ENCODE data around the gene OPHN1.

The OPHN1 gene, protein sequence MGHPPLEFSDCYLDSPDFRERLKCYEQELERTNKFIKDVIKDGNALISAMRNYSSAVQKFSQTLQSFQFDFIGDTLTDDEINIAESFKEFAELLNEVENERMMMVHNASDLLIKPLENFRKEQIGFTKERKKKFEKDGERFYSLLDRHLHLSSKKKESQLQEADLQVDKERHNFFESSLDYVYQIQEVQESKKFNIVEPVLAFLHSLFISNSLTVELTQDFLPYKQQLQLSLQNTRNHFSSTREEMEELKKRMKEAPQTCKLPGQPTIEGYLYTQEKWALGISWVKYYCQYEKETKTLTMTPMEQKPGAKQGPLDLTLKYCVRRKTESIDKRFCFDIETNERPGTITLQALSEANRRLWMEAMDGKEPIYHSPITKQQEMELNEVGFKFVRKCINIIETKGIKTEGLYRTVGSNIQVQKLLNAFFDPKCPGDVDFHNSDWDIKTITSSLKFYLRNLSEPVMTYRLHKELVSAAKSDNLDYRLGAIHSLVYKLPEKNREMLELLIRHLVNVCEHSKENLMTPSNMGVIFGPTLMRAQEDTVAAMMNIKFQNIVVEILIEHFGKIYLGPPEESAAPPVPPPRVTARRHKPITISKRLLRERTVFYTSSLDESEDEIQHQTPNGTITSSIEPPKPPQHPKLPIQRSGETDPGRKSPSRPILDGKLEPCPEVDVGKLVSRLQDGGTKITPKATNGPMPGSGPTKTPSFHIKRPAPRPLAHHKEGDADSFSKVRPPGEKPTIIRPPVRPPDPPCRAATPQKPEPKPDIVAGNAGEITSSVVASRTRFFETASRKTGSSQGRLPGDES

DNA sequence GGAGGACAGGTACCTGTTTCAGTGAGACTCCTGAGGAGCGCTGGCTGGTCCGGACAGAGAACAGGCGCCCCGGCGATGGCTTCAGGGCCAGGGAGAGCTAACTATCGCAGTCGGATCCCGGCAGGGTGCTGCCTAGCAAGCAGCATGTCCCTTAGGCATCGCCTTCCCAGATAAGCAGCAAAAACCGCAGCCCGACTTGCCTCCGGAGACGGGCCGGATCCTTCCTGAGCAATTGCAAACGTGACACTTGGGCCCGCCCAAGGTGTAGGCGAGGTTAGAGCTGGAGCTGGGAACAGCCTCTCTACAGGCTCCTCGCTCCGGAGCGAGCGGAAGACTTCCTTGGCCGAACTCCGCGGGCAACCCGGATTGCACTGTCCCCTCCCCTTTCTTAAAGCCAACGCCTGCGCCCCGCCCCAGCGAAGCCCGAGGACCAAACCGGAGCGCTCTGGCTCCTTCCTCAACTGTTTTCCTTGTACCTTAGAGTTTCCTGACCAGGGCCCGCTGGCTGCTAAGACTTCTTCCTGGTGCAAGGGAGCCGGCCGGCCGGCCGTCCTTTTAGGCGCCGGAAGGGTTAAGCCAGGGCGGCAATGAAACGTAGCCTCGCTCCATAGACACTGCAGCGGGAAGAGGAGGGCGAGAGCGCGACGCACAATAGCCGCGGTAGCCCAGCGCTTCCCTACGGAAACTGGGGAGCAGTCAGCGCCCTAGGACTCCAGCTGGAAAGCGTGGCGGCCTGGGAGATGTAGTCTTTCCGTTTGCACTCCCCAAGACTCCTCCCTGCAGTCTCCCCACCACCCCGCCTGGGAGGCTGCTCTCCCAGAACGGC, at the start of gene OPHN1:
Gene OPHN1, minus strand, starts transcription at position 341 of the 826 bp plus-strand sequence. CDS start 475 bp downstream, outside the sequence.
- no peak for DNase-seq (ENCODE audit: low spot score)

DNA sequence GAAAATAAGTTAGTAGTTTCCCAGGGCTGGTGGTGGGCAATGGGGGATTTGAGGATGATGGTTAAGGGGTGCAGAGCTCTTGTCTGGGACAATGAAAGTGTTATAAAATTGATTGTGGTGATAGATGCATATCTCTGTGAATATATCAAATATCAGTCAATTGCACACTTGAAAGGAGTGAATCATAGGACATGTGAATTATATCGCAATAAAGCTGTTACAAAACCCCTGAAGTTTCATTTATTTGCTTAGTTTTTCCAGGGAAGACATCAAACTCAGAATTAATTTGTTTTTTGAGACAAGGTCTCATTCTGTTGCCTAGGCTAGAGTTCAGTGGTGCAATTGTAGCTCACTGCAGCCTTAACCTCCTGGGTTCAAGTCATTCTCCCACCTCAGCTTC, 47.7 kb upstream of the OPHN1 start:
- no peak for DNase-seq (ENCODE audit: low spot score)

DNA sequence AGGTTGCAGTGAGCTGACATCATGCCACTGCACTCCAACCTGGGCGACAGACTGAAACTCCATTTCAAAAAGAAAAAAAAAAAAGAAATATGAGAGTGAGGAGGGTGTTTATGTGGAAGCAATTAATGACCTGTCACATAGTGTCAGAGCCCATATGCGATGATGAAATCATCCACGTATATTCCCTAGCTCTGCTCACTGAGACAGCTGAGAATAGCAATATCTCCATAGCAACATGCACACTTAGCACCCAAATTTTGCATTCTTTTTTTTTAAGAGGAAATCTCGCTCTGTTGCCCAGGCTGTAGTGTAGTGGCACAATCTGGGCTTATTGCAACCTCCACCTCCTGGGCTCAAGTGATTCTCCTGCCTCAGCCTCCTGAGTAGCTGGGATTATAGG, 31.5 kb upstream of the OPHN1 start:
- DNase-seq (ENCODE audit: low spot score), result no peak

- DNase-seq (ENCODE audit: low spot score), result no peak
Observed at GRCh38 chrX:68463880-68464279, 30.6 kb upstream of the OPHN1 start.

GRCh38 chrX:68462653-68463052, 29.4 kb upstream of the OPHN1 start:
- peak; percentile 2 for DNase-seq (ENCODE audit: low spot score)

- no peak for DNase-seq (ENCODE audit: low spot score)
Observed at GRCh38 chrX:68462197-68462596, 28.9 kb upstream of the OPHN1 start.

- DNase-seq (ENCODE audit: low spot score), result no peak
Observed at GRCh38 chrX:68461576-68461975, 28.3 kb upstream of the OPHN1 start.

- no peak for DNase-seq (ENCODE audit: low spot score)
Observed at GRCh38 chrX:68461093-68461492, 27.8 kb upstream of the OPHN1 start.

- no peak for DNase-seq (ENCODE audit: low spot score)
Observed at GRCh38 chrX:68455151-68455510, 21.8 kb upstream of the OPHN1 start.

- no peak for DNase-seq (ENCODE audit: low spot score)
Observed at GRCh38 chrX:68454476-68455150, 21.3 kb upstream of the OPHN1 start.

GRCh38 chrX:68451720-68452119, 18.4 kb upstream of the OPHN1 start:
- DNase-seq (ENCODE audit: low spot score), result no peak

DNA sequence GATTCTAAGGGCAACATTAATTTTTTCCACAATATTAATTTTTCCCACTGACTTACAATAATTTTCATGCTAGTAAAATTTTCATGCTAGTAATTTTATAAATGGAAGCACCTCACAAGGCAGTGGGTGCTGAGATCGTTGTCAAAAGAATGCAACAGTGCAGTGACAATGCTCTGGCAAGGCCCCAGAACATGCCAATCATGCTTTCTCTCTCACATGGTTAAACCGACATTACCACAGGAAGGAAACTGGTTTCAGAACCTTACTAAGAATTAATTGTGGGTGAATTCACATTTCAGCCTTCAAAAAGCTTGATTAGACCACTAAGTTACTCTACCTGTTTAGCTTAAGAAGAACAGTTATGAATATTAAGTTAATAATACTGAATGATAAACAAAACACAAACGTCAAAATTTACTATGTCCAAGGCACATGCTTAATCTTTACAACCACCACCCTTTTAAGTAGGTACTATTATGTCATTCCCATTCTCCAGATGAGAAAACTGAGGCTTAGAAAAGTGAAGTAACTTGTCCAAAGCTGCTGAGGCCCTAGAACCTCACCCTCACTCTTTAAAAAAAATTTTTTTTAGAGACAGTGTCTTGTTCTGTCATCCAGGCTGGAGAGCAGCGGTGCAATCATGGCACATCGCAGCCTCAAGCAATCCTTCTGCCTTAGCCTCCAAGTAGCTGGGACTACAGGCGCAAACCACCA, 10.0 kb upstream of the OPHN1 start:
- peak; percentile 23 for DNase-seq (ENCODE audit: low spot score)

GRCh38 chrX:68440940-68441339, 7.6 kb upstream of the OPHN1 start:
- no peak for DNase-seq (ENCODE audit: low spot score)

DNA sequence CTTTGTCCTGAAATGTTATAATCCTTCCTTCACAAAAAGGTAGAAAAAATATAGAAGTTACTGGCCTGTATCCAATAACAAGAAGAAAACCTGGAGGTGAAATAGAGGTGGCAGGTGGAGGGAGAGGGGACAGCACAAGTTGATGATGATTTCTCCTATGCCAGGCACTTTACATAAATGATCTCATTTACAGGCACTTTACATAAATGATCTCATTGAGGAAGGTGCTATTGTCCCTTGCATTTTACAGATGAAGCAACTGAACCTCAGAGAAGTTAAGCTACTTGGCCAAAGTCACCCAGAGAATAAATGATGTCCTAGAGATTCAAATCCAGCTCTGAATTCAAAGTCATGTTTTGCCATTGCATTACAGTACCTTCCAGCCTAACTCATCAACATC, 7.1 kb upstream of the OPHN1 start:
- DNase-seq (ENCODE audit: low spot score), result no peak

GRCh38 chrX:68439341-68439740, 6.0 kb upstream of the OPHN1 start:
- DNase-seq (ENCODE audit: low spot score), result no peak

DNA sequence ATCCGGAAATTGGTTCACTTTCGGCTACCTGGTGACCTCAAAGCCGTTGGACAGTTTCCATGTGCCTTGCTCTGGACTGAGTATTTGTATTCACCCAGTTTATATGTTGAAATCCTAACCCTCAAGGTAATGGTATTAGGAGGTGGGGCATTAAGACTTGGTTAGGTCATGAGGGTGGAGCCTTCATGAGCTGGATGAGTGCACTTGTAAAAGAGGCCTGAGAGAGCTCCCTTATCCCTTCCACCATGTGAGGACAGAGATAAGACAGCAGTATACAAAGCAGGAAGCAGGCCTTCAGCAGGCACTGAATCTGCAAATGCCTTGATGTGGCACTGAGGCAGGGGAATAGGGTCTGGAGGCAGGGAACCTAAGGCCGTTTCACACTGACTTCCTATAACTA, 5.3 kb upstream of the OPHN1 start:
- no peak for DNase-seq (ENCODE audit: low spot score)

GRCh38 chrX:68433981-68434299, 645 bp upstream of the OPHN1 start:
- DNase-seq (ENCODE audit: low spot score), result no peak

DNA sequence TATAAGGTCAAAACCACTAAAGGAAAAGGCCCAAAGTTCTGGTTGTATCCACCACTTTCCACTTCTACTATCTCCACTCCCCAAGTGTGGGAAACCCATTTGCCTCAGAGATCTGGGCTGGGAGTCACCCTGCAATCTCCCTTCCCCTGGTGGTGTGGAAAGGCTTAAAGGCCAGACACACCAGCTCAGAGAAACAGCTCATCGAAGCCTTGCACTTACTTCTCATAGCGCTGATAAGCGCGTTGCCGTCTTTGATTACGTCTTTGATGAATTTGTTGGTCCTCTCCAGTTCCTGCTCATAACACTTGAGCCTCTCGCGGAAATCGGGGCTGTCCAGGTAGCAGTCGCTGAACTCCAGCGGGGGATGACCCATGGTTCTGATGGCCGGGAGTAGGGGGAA, 647 bp downstream of the OPHN1 start:
- DNase-seq (ENCODE audit: low spot score), result no peak

DNA sequence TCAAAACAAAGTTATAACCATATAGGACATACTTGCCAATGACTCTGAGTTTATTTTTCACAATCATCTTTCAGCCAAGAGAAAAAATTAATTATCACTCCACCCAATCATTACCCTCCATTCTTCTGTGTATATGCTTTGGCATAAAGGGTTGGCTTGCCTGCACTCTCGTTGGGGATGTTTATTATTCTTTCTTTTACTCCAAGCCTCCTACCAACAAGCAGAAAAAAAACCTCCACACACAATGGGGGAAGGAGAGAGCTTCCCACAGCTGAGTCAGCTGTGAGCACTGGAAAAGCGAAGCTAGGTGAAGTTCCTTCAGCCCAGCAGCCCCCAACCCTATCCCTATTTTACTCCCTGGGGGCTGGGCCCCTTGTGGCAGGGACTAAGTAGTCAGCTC, 1.5 kb downstream of the OPHN1 start:
- DNase-seq (ENCODE audit: low spot score), result no peak

GRCh38 chrX:68429216-68429615, 4.1 kb downstream of the OPHN1 start:
- no peak for DNase-seq (ENCODE audit: low spot score)

DNA sequence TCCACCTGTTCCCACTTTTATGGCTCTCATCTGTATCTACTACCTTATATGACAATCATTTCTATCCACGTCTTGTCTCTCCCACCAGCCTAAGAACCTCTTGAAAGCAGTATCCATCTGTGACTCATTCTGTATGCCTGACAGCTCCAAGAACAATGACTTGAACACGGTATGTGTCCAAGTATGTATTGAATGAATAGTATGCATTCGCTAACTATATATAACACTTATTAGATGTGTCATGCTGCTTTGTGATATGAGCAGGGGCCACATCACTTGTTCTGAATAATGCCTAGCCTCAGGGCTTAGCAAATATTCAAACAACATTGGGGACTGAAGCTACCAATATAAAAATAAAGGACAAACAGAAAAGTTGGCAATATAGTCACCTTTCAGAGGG, 4.9 kb downstream of the OPHN1 start:
- DNase-seq (ENCODE audit: low spot score), result no peak

GRCh38 chrX:68424719-68425118, 8.6 kb downstream of the OPHN1 start:
- DNase-seq (ENCODE audit: low spot score), result no peak

Data from CD4-positive, alpha-beta T cell treated with Interleukin-6 at 100 ng/mL for 8 hours (primary cell).